K562 (cell line): Measurements from ENCODE around the gene IL9. TPM values are rescaled to one million over a fixed set of nuclear protein-coding genes. Genes with fewer than 3 reads are reported as not detected.
"Not testable (repeated sequence)": the region's sequence is repeated elsewhere in the genome, so short reads cannot be mapped to it uniquely, and the experiment has no call there.

Experiments used
- ATAC-seq: fragments of 200-7000 bp; cut with Tn5 transposase; 3 replicates; pipeline ENCODE4 v1.9.1; 2020; ENCODE audit warnings: moderate library complexity
- BruUV-seq: library from RNA; stranded (reverse); fragments of 400-500 nt; replicated peaks from 2 replicates; lab custom pipeline; 2021; lab: Mats Ljungman, UMichigan
- CTCF ChIA-PET: fragments of 300-600 bp; formaldehyde crosslinking; extraction: SDS; loops from one replicate; lab custom pipeline; 2021; ENCODE audit warnings: low intra/inter-chr PET ratio; lab: Yijun Ruan, JAX
- POLR2A ChIA-PET: fragments of 300-600, 350-650 bp; sonication (Branson Sonifier 250); formaldehyde crosslinking; extraction: SDS; loops from one replicate; lab custom pipeline; 2021; ENCODE audit warnings: antibody characterized with exemption, inconsistent platforms; lab: Yijun Ruan, JAX
- DNase-seq, 4 experiments: peaks; one replicate each; pipeline versions ENCODE4 v3.0.0 to v3.0.0-alpha.2; 2011 to 2018; ENCODE audit warnings: low spot score in 3 of 4, mixed read lengths in 3 of 4; ENCODE audit errors: extremely low read depth in 1 of 4
- FAIRE-seq: peaks from 2 replicates; lab custom pipeline; 2011; peaks lifted over from hg19 to GRCh38; lab: Jason Lieb, UNC
- H2AFZ ChIP-seq: 2 replicates; pipeline ENCODE4 v1.6.0; 2011; ENCODE audit warnings: low read depth, low read length, control low read depth, inconsistent platforms
- H3K27ac ChIP-seq: fragments of 200-600 bp; 3 replicates; pipeline ENCODE4 v1.8.0; 2011; ENCODE audit warnings: low read depth, mild to moderate bottlenecking, control low read depth, inconsistent platforms, low read length, moderate library complexity, mixed read lengths; ENCODE audit errors: extremely low read depth
- H3K27me3 ChIP-seq, 2 experiments: fragments of 300-600 bp in 1 of 2; 2 replicates in 1 of 2; 3 replicates in 1 of 2; pipeline versions ENCODE4 v1.6.0 to v1.8.0; 2011; ENCODE audit warnings: inconsistent platforms in 2 of 2, low read length in 2 of 2, mild to moderate bottlenecking in 1 of 2, mixed read lengths in 1 of 2, moderate library complexity in 1 of 2; ENCODE audit not compliant: control insufficient read depth in 2 of 2, insufficient read depth in 2 of 2
- H3K36me3 ChIP-seq: fragments of 300-600 bp; 3 replicates; pipeline ENCODE4 v1.8.0; 2011; ENCODE audit warnings: mild to moderate bottlenecking, low read length, inconsistent platforms; ENCODE audit not compliant: control insufficient read depth, insufficient read depth
- H3K4me1 ChIP-seq, 2 experiments: fragments of 200-600 bp in 1 of 2; replicated peaks in 1 of 2; 2 replicates in 1 of 2; 3 replicates in 1 of 2; pipeline versions ENCODE4 v1.5.1 to v1.8.0; 2011; ENCODE audit warnings: inconsistent platforms in 2 of 2, low read length in 2 of 2, mild to moderate bottlenecking in 1 of 2, mixed read lengths in 1 of 2, moderate library complexity in 1 of 2; ENCODE audit not compliant: control insufficient read depth in 2 of 2, insufficient read depth in 2 of 2
- H3K4me2 ChIP-seq: 2 replicates; pipeline ENCODE4 v1.6.1; 2011; ENCODE audit warnings: low read length, control low read depth, inconsistent platforms, mixed read lengths; ENCODE audit not compliant: insufficient read depth
- H3K4me3 ChIP-seq: fragments of 200-600 bp; sonication (generic), shearing (Covaris generic); 2 replicates; pipeline ENCODE4 v1.5.1; 2016; ENCODE audit warnings: control low read depth, inconsistent platforms
- H3K79me2 ChIP-seq: fragments of 200-600 bp; 3 replicates; pipeline ENCODE4 v1.8.0; 2011; ENCODE audit warnings: low read length, inconsistent platforms; ENCODE audit not compliant: control insufficient read depth, insufficient read depth
- H3K9ac ChIP-seq, 2 experiments: 2 replicates each; pipeline versions ENCODE4 v1.6.0 to v1.6.1; 2011; ENCODE audit warnings: low read depth in 2 of 2, low read length in 2 of 2, control low read depth in 1 of 2, inconsistent platforms in 1 of 2, mild to moderate bottlenecking in 1 of 2, mixed read lengths in 1 of 2; ENCODE audit not compliant: insufficient read depth in 1 of 2
- H3K9me1 ChIP-seq: one replicate; pipeline ENCODE4 v1.6.0; 2011; ENCODE audit warnings: inconsistent platforms, mild to moderate bottlenecking, low read length, moderate library complexity; ENCODE audit not compliant: control insufficient read depth, insufficient read depth
- H3K9me3 ChIP-seq: replicated peaks from 2 replicates; pipeline ENCODE4 v1.5.1; 2011; ENCODE audit warnings: low read depth, low read length, inconsistent platforms; ENCODE audit not compliant: control insufficient read depth, insufficient read depth
- H4K20me1 ChIP-seq: replicated peaks from 2 replicates; pipeline ENCODE4 v1.6.1; 2011; ENCODE audit warnings: low read length, inconsistent platforms, mixed read lengths; ENCODE audit not compliant: control insufficient read depth, insufficient read depth
- CHD2 ChIP-seq: IDR thresholded peaks from 2 replicates; pipeline ENCODE4 v1.6.1; 2011; ENCODE audit warnings: low read depth, low read length
- MXD1 ChIP-seq: fragments of 250-450 bp; sonication (Bioruptor Pico); IDR thresholded peaks from 2 replicates; pipeline ENCODE4 v1.8.0; 2021; ENCODE audit warnings: borderline replicate concordance, mild to moderate bottlenecking, moderate library complexity; ENCODE audit not compliant: poor library complexity, severe bottlenecking
- MXI1 ChIP-seq: IDR thresholded peaks from 2 replicates; pipeline ENCODE4 v1.6.1; 2011; ENCODE audit warnings: low read depth, mild to moderate bottlenecking, improper control_type of control experiment, low read length
- PHTF2 ChIP-seq: fragments of 250-450 bp; sonication (Bioruptor Pico); IDR thresholded peaks from 2 replicates; pipeline ENCODE4 v1.5.0; 2021; ENCODE audit warnings: mild to moderate bottlenecking
- RBM17 ChIP-seq: fragments of 200-400 bp; formaldehyde crosslinking; IDR thresholded peaks from 2 replicates; pipeline ENCODE4 v1.6.1; 2017; ENCODE audit warnings: low read depth, mild to moderate bottlenecking, low read length, borderline replicate concordance
- ZFP36 ChIP-seq: fragments of 150-350 bp; IDR thresholded peaks from 2 replicates; pipeline ENCODE4 v1.6.1; 2018; ENCODE audit warnings: low read length, low read depth; ENCODE audit not compliant: partially characterized antibody
- ZNF431 ChIP-seq: sonication (generic); formaldehyde crosslinking; IDR thresholded peaks from 2 replicates; pipeline ENCODE4 v1.8.0; 2022; ENCODE audit warnings: mild to moderate bottlenecking, missing genetic modification reagents
- WGBS: fragments of 100-300 bp; shearing (Covaris generic); methylation state at CpG from one replicate; pipeline ENCODE4 v1.1.6; 2016; ENCODE audit warnings: low coverage, mixed read lengths; ENCODE audit not compliant: insufficient coverage; ENCODE audit errors: missing lambda C conversion rate; 5-methylcytosine and 5-hydroxymethylcytosine counted together
- in situ Hi-C: fragments of 300-500 bp; cut with MboI; formaldehyde crosslinking; loops from 4 replicates; pipeline ENCODE4 v1.15.0; 2018; ENCODE audit warnings: inconsistent platforms, mixed read lengths
- intact Hi-C: fragments of 100-400 bp; cut with micrococcal nuclease; formaldehyde crosslinking; loops from 2 replicates; pipeline ENCODE4 v1.14.2; 2022
- polyA plus RNA-seq, 8 experiments: library from polyadenylated mRNA; depleted of rRNA in 4 of 8; stranded (reverse) in 5 of 8; unstranded in 3 of 8; fragments of >200 nt; fragmentation: Nextera tagmentation in 2 of 8; fragmentation: Illumina TruSeq in 1 of 8; extraction: Ambion mirVana in 2 of 8; extraction: Trizol in 1 of 8; gene quantifications; 2 replicates each; pipeline versions ENCODE4 v1.2.1 to v1.2.3, GENCODE V29; 2011 to 2014; ENCODE audit warnings: inconsistent platforms in 1 of 8, missing spikeins in 1 of 8
- total RNA-seq, 7 experiments: library from RNA; depleted of rRNA in 6 of 7; stranded (reverse); fragments of >200 nt in 6 of 7; fragmentation: Illumina TruSeq in 2 of 7; extraction: Trizol in 2 of 7; gene quantifications; 2 replicates each; pipeline versions ENCODE4 v1.2.1 to v1.2.3, GENCODE V29; 2011 to 2021; ENCODE audit warnings: low replicate concordance in 1 of 7

IL9 gene
- total and polyA plus RNA-seq, 9 of the 15 experiments (the other 6 are each of a cell fraction or from before 2014, with no cell fraction given): not detected

DNA sequence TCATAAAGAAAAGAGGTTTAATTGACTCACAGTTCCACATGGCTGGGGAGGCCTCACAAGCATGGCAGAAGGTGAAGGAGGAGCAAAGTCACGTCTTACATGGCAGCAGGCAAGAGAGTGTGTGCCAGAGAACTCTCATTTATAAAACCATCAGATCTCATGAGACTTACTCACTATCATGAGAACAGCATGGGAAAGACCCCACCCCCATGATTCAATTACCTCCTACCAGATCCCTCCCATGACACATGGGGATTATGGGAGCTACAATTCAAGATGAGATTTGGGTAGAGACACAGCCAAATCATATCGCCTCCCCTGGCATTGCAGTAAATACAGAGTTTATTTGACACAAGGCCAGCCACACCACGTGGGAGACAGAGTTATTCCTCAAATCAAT is 36.5 kb downstream of the IL9 start:
- peak; percentile 90 for TF ChIP-seq ZNF431 (CRISPR knock-in tag)
- BruUV-seq, H3K9me3 ChIP-seq, intact Hi-C loops, H3K4me1 ChIP-seq, H4K20me1 ChIP-seq, H3K27ac ChIP-seq, H3K4me3 ChIP-seq, ATAC-seq, FAIRE-seq, H3K9ac ChIP-seq, H3K79me2 ChIP-seq, H3K4me2 ChIP-seq, H2AFZ ChIP-seq, H3K36me3 ChIP-seq, in situ Hi-C loops, H3K9me1 ChIP-seq, DNase-seq, POLR2A ChIA-PET, CTCF ChIA-PET: not testable (repeated sequence)
- peaks cover 0 to 11% of the 10 kb centered on the region in 2 experiments; a peak in 2 of 5 replicates for H3K27me3 ChIP-seq
- 3% methylated on average over 3 of the region's 3 CpGs for WGBS

DNA sequence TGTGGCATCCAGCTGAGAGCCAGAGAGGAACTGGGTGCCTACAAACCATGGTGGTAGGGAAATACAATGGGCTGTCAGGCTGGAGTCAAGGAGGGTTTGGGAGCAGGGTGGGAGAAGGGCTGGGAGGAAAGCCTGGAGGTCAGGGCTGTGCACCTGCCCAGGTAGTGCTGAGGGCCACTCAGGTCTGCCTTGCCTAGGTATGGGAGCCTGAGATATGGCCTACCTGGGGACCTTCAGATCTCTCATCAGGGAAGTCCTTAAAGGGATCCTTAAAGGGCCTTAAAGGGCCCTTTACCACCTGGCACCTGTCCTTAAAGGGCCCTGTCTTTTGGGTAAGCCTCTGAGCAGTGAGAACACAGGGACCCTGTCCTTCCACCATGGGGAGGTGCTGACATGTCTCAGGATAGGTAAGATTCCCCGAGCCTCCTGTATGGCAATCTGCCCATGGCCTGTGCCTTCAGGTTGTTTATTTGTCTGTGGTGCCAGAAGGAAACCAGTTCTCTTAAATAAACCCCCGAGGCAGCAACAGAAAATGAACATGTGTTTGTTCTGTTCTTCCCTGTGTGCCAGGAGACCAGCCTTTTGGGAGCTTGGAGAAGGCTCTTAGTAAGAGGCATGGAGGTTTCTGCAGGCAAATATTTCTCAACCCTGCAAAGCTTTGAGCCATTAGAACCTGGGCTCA is 37.9 kb downstream of the IL9 start:
- no peak for TF ChIP-seq MXI1
- TF ChIP-seq CHD2: no peak
- TF ChIP-seq RBM17: no peak
- TF ChIP-seq PHTF2 (CRISPR knock-in tag): no peak
- TF ChIP-seq MXD1 (CRISPR knock-in tag): no peak
- no peak for TF ChIP-seq ZFP36
- H3K9me1 ChIP-seq: no peaks in the 10 kb centered on the region
- no peak overlapping the region for H3K4me2 ChIP-seq
- no peak overlapping the region for H3K27ac ChIP-seq
- no peaks in the 10 kb centered on the region for H3K9me3 ChIP-seq
- FAIRE-seq (no peak), ATAC-seq (no peak), DNase-seq (no peak)
- H3K27me3 ChIP-seq: peaks cover under 1 to 12% of the 10 kb centered on the region in 2 experiments; a peak in 4 of 5 replicates
- intact Hi-C loops: no loop called here
- H3K9ac ChIP-seq: no peak overlapping the region
- CTCF ChIA-PET: no interaction called here
- POLR2A ChIA-PET: no interaction called here
- no peaks in the 10 kb centered on the region for H3K4me1 ChIP-seq
- no peak overlapping the region for H3K4me3 ChIP-seq
- no peaks in the 10 kb centered on the region for H3K79me2 ChIP-seq
- no TSS peak for BruUV-seq
- H3K36me3 ChIP-seq: no peaks in the 10 kb centered on the region
- in situ Hi-C loops: no loop called here
- H4K20me1 ChIP-seq: no peaks in the 10 kb centered on the region
- WGBS: 0% methylated on average over 2 of the region's 2 CpGs
- H2AFZ ChIP-seq: no peak overlapping the region
